HuH-7 (cell line): Measurements from ENCODE around the gene KCNK7.
A peak's percentile ranks its signal among the peaks of the same experiment; 100 is the strongest.

Experiments
- DNase-seq: peaks from one replicate; pipeline ENCODE4 v3.0.0; 2011; ENCODE audit warnings: low spot score

The KCNK7 gene

GRCh38 chr11:65625628-65626342 lies 30.2 kb upstream of the KCNK7 start:
- DNase-seq: peak; percentile 60

GRCh38 chr11:65624931-65625627 lies 29.5 kb upstream of the KCNK7 start:
- DNase-seq: no peak

- no peak for DNase-seq
Observed at GRCh38 chr11:65623852-65624616, 28.4 kb upstream of the KCNK7 start.

GRCh38 chr11:65623177-65623576 lies 27.6 kb upstream of the KCNK7 start:
- DNase-seq: no peak

- DNase-seq: no peak
Observed at GRCh38 chr11:65622011-65622410, 26.4 kb upstream of the KCNK7 start.

GRCh38 chr11:65621460-65621859 lies 25.9 kb upstream of the KCNK7 start:
- no peak for DNase-seq

- DNase-seq: no peak
Observed at GRCh38 chr11:65620666-65621065, 25.1 kb upstream of the KCNK7 start.

- DNase-seq: no peak
Observed at GRCh38 chr11:65619281-65619928, 23.8 kb upstream of the KCNK7 start.

GRCh38 chr11:65618763-65619162 lies 23.2 kb upstream of the KCNK7 start:
- no peak for DNase-seq

- no peak for DNase-seq
Observed at GRCh38 chr11:65617990-65618751, 22.6 kb upstream of the KCNK7 start.

GRCh38 chr11:65617136-65617850 lies 21.7 kb upstream of the KCNK7 start:
- no peak for DNase-seq

GRCh38 chr11:65616575-65617001 lies 21.0 kb upstream of the KCNK7 start:
- DNase-seq: no peak

GRCh38 chr11:65615950-65616574 lies 20.5 kb upstream of the KCNK7 start:
- peak; percentile 61 for DNase-seq

- DNase-seq: peak; percentile 100
Observed at GRCh38 chr11:65615229-65615949, 19.8 kb upstream of the KCNK7 start, which contains the start of gene PCNX3. Gene PCNX3 (plus strand): TSS chr11:65615776. CDS start chr11:65616312, 536 bp downstream.

GRCh38 chr11:65613091-65613928 lies 17.7 kb upstream of the KCNK7 start:
- DNase-seq: no peak

GRCh38 chr11:65612691-65613090 lies 17.1 kb upstream of the KCNK7 start:
- no peak for DNase-seq

GRCh38 chr11:65611758-65612603 lies 16.4 kb upstream of the KCNK7 start:
- no peak for DNase-seq
